NOMO-1 treated with dmso at 0.1 percent for 144 hours (cell line): ENCODE results near the gene TMEM82.
"Not testable (repeated sequence)": the region's sequence is repeated elsewhere in the genome, so short reads cannot be mapped to it uniquely, and the experiment has no call there.

Experiments
- DNase-seq: peaks from one replicate; lab custom pipeline; 2025; ENCODE audit not compliant: unreplicated experiment; lab: John Stamatoyannopoulos, UW

TMEM82 gene

DNA sequence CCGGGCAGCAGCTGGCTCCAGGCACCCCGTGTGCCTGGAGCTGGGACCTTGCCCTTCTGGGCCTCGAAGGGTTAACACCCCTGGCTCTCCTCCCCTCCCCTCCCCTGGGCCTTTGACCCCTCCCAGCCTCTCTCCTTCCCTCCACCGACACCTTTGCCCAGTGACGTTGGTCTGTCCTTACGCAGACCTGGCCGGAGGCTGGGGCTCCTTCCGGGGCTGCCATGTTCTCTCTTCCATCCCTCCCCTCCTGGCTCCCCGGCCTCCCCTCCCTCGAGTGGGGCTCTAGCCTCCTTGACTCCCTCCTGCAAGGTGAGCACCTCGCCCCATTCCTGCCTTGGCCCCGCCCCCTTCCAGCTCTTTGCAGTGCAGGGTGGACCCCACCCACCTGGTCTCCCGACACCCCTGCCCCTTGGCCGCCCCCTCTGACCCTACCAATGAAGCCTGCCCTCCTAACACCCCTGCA is at the start of gene TMEM82:
Gene TMEM82 (plus strand): TSS at position 161 of the 463 bp plus-strand sequence. CDS start 61 bp downstream, at position 222.
- DNase-seq, result no peak

DNA sequence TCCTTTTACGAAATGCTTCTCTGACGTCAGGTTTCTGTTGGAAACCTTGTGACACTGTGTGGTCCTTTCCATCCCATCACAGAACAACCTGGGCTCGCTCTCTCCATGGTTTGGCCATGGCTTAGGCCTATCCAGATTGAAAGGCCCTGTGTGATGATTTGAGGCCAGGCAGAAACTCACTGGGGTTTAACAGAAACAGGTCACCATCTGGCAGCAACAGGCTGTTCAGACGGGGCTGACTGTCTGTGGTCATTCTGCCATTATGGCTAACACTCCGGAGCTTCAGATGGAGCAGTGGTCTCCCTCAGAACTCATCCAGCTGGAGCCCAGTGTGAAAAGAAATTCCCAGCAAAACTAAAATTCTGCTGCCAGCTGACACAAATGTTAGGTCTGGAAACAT is 48.9 kb upstream of the TMEM82 start:
- DNase-seq, result no peak

- peak; percentile 78 for DNase-seq
Observed at GRCh38 chr1:15696956-15697521, 45.3 kb upstream of the TMEM82 start.

DNA sequence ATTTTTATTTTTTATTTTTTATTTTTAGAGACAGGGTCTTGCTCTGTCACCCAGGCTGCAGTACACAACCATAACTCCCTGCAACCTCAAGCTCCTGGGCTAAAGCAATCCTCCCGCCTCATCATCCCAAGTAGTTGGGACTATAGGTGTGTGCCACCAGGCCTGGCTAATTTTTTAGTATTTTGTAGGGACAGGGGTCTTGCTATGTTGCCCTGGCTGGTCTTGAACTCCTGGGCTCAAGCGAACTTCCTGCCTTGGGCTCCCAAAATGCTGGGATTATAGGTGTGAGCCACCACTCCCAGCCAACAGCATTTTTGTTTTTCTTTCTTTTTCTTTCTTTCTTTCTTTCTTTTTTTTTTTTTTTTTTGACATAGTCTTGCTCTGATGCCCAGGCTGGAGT is 44.1 kb upstream of the TMEM82 start:
- DNase-seq, result no peak

GRCh38 chr1:15699321-15699720 is 43.0 kb upstream of the TMEM82 start:
- DNase-seq, result not testable (repeated sequence)

DNA sequence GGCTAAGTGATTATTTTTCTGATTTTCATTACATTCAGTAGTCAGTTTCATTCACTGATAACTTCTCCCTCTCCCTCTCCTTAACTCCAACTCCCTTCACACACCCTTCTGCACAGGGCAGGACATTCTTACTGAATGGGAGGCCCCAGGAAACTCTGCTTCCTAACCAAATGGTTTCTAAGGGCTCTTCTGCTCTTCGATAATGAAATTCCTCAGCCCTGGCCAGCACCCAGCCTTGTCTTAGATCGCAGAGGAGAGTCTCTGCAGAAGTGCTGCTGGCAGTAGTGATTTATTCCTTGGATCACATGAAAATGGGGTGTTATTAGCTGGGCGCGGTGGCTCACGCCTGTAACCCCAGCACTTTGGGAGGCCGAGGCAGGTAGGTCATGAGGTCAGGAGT is 41.8 kb upstream of the TMEM82 start:
- DNase-seq, result no peak

GRCh38 chr1:15701784-15702183 is 40.5 kb upstream of the TMEM82 start:
- no peak for DNase-seq

GRCh38 chr1:15702722-15703550 is 39.4 kb upstream of the TMEM82 start:
- DNase-seq, result no peak

- no peak for DNase-seq
Observed at GRCh38 chr1:15703562-15703961, 38.7 kb upstream of the TMEM82 start.

DNA sequence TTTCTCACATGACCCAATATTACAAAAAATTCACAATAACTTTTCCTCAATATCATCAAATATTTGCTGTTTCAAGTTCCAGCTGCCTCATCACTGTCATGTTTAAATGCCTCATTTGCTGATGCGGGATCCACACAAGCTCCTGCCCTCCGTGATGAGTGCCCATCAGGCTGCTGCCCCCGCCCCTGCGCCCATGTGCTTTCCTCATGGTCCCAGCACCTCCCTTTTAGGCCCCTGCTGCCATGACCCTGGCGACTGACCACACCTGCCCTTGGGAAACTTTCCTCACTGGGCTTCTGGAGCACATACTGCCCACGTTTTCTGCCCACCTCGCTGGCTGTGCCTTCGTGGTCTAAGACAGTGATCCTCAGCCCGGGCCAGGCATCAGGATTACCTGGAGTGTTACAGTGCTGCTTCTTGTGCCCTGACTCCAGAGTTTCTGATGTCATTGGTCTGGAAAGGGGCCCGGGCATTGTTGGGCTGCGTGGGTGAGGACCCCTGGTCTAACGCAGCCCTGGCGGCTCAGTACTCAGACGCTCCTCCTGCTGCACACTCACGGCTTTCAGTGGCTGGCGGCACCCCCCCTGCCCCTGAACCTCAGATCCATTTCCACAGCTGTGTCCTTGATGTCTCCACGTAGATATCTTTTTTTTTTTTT is 37.6 kb upstream of the TMEM82 start:
- DNase-seq, result no peak

DNA sequence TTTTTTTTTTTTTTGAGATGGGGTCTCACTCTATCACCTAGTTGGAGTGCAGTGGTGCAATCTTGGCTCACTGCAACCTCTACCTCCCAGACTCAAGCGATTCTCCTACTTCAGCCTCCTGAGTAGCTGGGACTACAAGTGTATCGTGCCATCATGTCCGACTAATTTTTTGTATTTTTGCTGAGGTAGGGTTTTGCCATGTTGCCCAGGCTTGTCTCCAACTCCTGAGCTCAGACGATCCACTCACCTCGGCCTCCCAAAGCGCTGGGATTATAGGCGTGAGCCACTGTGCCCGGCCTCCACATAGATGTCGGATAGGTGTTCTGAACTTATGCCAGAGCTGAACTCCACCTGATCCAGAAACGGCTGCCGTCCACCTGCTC is 37.1 kb upstream of the TMEM82 start:
- no peak for DNase-seq

GRCh38 chr1:15706751-15707150 is 35.5 kb upstream of the TMEM82 start:
- no peak for DNase-seq

DNA sequence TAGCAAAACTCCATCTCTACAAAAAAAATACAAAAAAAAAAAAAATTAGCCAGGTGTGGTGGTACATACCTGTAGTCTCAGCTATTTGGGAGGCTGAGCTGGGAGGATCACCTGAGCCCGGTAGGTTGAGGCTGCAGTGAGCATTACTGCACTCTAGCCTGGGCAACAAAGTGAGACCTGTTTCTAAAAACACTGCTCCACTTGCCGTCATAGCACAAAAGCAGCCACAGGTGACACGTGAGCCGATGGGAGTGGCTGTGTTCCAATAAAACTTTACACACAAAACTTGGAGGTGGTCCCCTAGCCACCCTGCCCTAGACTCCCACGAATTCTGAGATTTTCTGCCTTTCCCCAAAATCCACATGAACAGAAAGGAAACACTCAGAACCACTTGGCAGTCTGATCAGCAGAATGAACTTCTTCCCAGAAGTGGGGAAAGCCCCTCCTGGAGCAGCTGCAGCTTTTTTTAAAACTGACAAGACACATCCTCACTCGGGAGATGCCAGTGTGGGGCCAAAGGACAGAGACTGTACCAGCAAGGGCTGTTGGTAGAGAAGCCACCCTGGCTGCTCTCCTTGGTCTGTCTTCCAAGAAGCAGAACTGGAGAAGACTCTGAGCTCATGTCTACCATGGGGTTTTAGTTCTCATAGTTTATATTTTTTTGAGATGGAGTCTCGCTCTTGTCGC is 34.9 kb upstream of the TMEM82 start:
- no peak for DNase-seq

- no peak for DNase-seq
Observed at GRCh38 chr1:15708486-15709137, 33.7 kb upstream of the TMEM82 start.

GRCh38 chr1:15709226-15709625 is 33.1 kb upstream of the TMEM82 start:
- no peak for DNase-seq

GRCh38 chr1:15712168-15712567 is 30.1 kb upstream of the TMEM82 start:
- DNase-seq, result no peak

DNA sequence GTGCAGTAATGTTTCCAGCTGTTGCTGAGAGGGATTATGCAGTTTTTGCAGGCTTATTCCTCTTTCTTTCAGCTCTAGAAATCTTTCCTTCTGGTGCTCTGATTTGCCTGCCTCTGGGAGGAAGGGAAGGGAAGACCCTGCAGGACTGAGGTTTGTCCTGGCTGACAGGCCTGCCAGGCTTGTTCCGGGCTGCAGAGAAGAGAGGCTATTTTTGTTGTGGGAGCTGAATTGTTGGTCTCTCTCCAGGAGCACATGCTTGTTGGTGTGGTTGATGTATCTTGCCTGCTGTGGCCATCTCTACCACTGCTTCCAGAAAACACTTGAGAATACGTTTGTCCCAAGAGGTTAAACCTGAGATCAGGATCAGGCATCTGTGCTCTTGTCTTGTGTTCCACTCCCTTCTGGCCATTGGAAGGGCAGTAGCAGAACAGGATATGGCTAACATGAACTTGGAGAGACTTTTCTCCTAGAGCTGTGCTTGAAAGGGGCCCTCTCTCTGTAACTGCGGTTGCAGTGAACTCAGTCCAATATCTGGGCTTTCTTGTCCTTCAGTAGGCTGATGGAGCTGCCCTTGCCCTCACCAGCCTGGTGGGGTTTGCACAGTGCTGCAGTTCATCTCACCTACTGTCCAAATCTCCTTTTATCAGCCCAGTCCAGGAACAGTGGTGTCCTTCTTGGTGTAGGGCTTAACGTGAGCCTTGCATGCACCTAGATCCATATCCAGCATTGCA is 27.7 kb upstream of the TMEM82 start:
- no peak for DNase-seq

- DNase-seq, result no peak
Observed at GRCh38 chr1:15717418-15718125, 24.7 kb upstream of the TMEM82 start.

DNA sequence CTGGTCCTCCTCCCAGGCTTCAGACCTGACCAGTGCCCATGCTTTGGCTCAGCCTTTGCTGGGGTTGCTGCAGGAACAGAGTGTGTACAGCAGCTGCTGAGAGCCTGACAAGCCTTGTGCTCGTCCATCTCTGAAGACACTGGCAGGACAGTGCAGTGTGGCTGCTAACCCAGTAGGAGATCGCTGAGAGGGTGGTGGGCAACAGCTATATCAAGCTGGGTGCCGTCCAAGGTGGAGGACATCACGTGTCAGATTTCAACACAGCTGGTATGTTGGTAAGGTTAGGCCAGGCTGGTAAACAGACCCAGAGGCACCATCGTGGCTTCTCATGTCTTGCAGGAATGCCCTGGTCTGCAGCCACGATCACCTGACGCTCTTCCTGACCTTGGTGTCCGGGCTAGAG is 24.1 kb upstream of the TMEM82 start:
- no peak for DNase-seq
